Measurements from ENCODE around the gene ARHGEF17. TPM values are rescaled to one million over a fixed set of nuclear protein-coding genes. Genes with fewer than 3 reads are reported as not detected.
"Not testable (repeated sequence)": the region's sequence is repeated elsewhere in the genome, so short reads cannot be mapped to it uniquely, and the experiment has no call there.

The ARHGEF17 gene
- total and polyA plus RNA-seq, 10 donors: 5.1 to 48.5 (median 29.0) TPM

- peak overlapping the region in 6 of 8 donors; percentile 16 to 78 (median 68) for H3K27ac ChIP-seq
- no peak for DNase-seq
- no peaks in the 10 kb centered on the region for H3K36me3 ChIP-seq
- intact Hi-C loops (cut with DNase I; ENCODE audit: low total_unique reads): no loop called here
- peak overlapping the region in 3 of 8 donors; percentile 35 to 65 (median 44) for H3K4me3 ChIP-seq
- WGBS, 5 donors: 52 to 77% (median 71%) methylated on average over 6 to 7 of the region's 7 CpGs
- H3K27me3 ChIP-seq (replicated peaks in 1 of 7): peaks cover 0 to 18% (median 5%) of the 10 kb centered on the region in 7 donors
- no peaks in the 10 kb centered on the region for H3K9me3 ChIP-seq
- TF ChIP-seq, protein P1, sequence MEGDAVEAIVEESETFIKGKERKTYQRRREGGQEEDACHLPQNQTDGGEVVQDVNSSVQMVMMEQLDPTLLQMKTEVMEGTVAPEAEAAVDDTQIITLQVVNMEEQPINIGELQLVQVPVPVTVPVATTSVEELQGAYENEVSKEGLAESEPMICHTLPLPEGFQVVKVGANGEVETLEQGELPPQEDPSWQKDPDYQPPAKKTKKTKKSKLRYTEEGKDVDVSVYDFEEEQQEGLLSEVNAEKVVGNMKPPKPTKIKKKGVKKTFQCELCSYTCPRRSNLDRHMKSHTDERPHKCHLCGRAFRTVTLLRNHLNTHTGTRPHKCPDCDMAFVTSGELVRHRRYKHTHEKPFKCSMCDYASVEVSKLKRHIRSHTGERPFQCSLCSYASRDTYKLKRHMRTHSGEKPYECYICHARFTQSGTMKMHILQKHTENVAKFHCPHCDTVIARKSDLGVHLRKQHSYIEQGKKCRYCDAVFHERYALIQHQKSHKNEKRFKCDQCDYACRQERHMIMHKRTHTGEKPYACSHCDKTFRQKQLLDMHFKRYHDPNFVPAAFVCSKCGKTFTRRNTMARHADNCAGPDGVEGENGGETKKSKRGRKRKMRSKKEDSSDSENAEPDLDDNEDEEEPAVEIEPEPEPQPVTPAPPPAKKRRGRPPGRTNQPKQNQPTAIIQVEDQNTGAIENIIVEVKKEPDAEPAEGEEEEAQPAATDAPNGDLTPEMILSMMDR (IDR thresholded peaks at IDR 0.05 in 8 of 11, conservative IDR thresholded peaks at IDR 0.05 in 3 of 11): no peak
- peak in 1 of 3 donors; percentile 44 for TF ChIP-seq POLR2AphosphoS5 (IDR thresholded peaks at IDR 0.05)
- peaks cover 9 to 78% (median 51%) of the 10 kb centered on the region in 6 donors for H3K4me1 ChIP-seq
Measured at GRCh38 chr11:73269459-73270015, 38.5 kb upstream of the ARHGEF17 start.

DNA sequence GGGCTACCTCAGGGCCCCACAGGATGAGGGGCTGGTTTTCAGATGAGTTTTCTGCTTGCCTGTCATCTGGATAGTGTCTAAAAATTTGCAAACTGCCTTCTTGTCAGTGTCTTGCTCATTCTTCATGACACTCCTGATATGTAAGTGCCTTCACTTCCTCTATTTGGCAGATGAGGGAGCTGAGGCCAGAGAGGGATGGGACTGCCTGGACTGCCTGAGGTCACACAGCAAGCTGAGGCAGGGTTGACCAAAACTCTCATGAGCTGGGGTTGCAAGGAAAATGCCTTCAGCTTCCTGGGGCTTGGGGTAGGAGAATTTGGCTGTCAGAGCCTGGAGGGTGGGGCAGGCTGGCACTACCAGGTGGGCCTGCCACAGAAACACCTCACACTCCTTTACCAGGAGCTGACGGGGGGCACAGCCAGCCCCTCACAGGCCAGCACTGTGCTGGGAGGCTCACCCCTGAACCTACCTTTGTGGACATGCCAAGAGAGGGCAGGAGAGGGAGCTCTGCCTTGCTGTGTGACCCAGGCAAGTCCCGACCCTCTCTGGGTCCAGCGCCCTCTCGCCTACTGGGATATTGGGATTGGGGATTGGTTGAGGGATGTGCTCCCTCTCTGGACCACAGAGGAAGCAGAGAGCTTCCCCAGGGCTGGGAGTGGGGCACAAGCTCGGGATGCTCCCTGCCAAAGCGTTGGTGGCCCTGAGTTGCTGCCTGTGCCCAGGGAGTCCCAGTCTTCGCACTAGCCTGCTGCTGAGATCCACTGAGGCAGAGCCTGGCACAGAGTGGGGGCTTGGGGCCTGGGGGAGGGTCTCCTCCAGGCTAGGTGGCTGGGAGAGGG lies 37.8 kb upstream of the ARHGEF17 start:
- Histone ChIP-seq H3K27me3 (replicated peaks in 1 of 7) (peaks cover 0 to 11% (median 0%) of the 10 kb centered on the region in 7 donors), H3K4me3 (peak overlapping the region in 6 of 8 donors; percentile 4 to 65 (median 34)), H3K4me1 (peaks cover 10 to 83% (median 55%) of the 10 kb centered on the region in 6 donors), H3K9me3 (no peaks in the 10 kb centered on the region), H3K27ac (peak overlapping the region; percentile 1 to 78 (median 66)), H3K36me3 (no peaks in the 10 kb centered on the region)
- no peak for TF ChIP-seq POLR2AphosphoS5 (IDR thresholded peaks at IDR 0.05)
- TF ChIP-seq POLR2A (IDR thresholded peaks at IDR 0.05): no peak
- TF ChIP-seq, protein P1 (IDR thresholded peaks at IDR 0.05 in 8 of 11, conservative IDR thresholded peaks at IDR 0.05 in 3 of 11): no peak
- 72 to 85% (median 80%) methylated on average over 6 to 7 of the region's 7 CpGs for WGBS, 5 donors
- intact Hi-C loops (cut with DNase I; ENCODE audit: low total_unique reads): no loop called here
- DNase-seq: no peak

- TF ChIP-seq, protein P1 (IDR thresholded peaks at IDR 0.05 in 8 of 11, conservative IDR thresholded peaks at IDR 0.05 in 3 of 11): no peak
- TF ChIP-seq POLR2A (IDR thresholded peaks at IDR 0.05) (no peak), POLR2AphosphoS5 (IDR thresholded peaks at IDR 0.05) (no peak)
- DNase-seq: no peak
- Histone ChIP-seq H3K27ac (peak overlapping the region; percentile 1 to 78 (median 66)), H3K9me3 (no peaks in the 10 kb centered on the region), H3K27me3 (replicated peaks in 1 of 7) (peaks cover 0 to 4% (median 0%) of the 10 kb centered on the region in 7 donors), H3K36me3 (no peaks in the 10 kb centered on the region), H3K4me3 (peak overlapping the region in 7 of 8 donors; percentile 4 to 65 (median 35)), H3K4me1 (peaks cover 10 to 90% (median 56%) of the 10 kb centered on the region in 6 donors)
- intact Hi-C loops (cut with DNase I; ENCODE audit: low total_unique reads): no loop called here
- WGBS, 5 donors: 72 to 79% (median 75%) methylated on average over 18 of the region's 18 CpGs
Measured at GRCh38 chr11:73270855-73271477, 37.1 kb upstream of the ARHGEF17 start.

DNA sequence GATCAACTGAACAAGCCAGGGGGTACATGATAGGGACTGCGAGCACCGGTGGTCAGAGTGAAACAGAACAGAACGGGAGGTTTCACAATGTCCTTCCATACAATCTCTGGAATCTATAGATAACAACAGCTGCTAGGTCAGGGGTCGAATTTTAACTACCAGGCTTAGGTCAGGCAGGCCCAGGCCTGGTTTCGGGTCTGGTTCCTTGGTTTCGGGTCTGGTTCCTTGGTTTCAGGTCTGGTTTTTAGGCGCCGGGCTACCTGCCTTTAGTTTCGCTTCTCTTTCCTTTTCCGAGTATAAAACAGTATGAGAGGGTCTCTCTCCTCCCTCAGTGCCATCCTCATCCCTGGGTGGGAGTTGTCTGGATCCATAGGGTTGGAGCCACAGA lies 36.6 kb upstream of the ARHGEF17 start:
- Histone ChIP-seq H3K4me3 (peak overlapping the region in 6 of 8 donors; percentile 23 to 65 (median 36)), H3K27ac (peak overlapping the region in 6 of 8 donors; percentile 13 to 78 (median 68)), H3K4me1 (peaks cover 10 to 93% (median 56%) of the 10 kb centered on the region in 6 donors)
- H3K9me3 ChIP-seq; H3K36me3 ChIP-seq; intact Hi-C loops (cut with DNase I; ENCODE audit: low total_unique reads); H3K27me3 ChIP-seq (replicated peaks in 1 of 7); DNase-seq: not testable (repeated sequence)
- WGBS, 5 donors: 45 to 67% (median 59%) methylated on average over 10 of the region's 10 CpGs

All from spleen (tissue), 11 donors.